Inflammatory macrophage (primary cell): ENCODE measurements around the gene C10orf88.
"Not testable (repeated sequence)": the region's sequence is repeated elsewhere in the genome, so short reads cannot be mapped to it uniquely, and the experiment has no call there.

Experiments used
- DNase-seq, 2 donors: peaks; one replicate each; pipeline ENCODE4 v3.0.0-alpha.2; 2020 to 2022

C10orf88 gene

GRCh38 chr10:122957474-122957873, 3.4 kb upstream of the C10orf88 start:
- DNase-seq = no peak

GRCh38 chr10:122955892-122956291, 1.9 kb upstream of the C10orf88 start:
- no peak for DNase-seq

GRCh38 chr10:122954731-122955050, 664 bp upstream of the C10orf88 start:
- no peak for DNase-seq

GRCh38 chr10:122949296-122949695, 4.7 kb downstream of the C10orf88 start:
- no peak for DNase-seq

GRCh38 chr10:122939856-122940543, 14.0 kb downstream of the C10orf88 start:
- DNase-seq = no peak

GRCh38 chr10:122939133-122939855, 14.7 kb downstream of the C10orf88 start:
- DNase-seq = no peak

GRCh38 chr10:122931088-122931906, 22.7 kb downstream of the C10orf88 start:
- no peak for DNase-seq

- DNase-seq = no peak
Observed at GRCh38 chr10:122930140-122930539, 23.9 kb downstream of the C10orf88 start.

GRCh38 chr10:122915700-122916099, 38.3 kb downstream of the C10orf88 start:
- DNase-seq = no peak

- DNase-seq = peak; percentile 24 to 35
Observed at GRCh38 chr10:122911889-122912484, 42.0 kb downstream of the C10orf88 start.

- no peak for DNase-seq
Observed at GRCh38 chr10:122910310-122910709, 43.7 kb downstream of the C10orf88 start, which contains the start of gene FAM24A. Gene FAM24A, plus strand, starts transcription at chr10:122910610. Its CDS starts 1,025 bp downstream, at chr10:122911635.

- DNase-seq = not testable (repeated sequence)
Observed at GRCh38 chr10:122903861-122904260, 50.2 kb downstream of the C10orf88 start.

GRCh38 chr10:122894261-122894944, 59.6 kb downstream of the C10orf88 start:
- DNase-seq = no peak

GRCh38 chr10:122884166-122884565, 69.9 kb downstream of the C10orf88 start:
- DNase-seq = no peak

GRCh38 chr10:122882766-122883165, 71.3 kb downstream of the C10orf88 start:
- DNase-seq = no peak
